Measurements from ENCODE around the gene ARHGAP28.

ARHGAP28 gene

GRCh38 chr18:6960124-6960523 lies 230.6 kb downstream of the ARHGAP28 start:
- no peak overlapping the region for H3K27ac ChIP-seq
- TF ChIP-seq ZFX (IDR thresholded peaks at IDR 0.05; ENCODE audit: borderline replicate concordance): no peak
- TF ChIP-seq CTCF (IDR thresholded peaks at IDR 0.05): no peak

GRCh38 chr18:6960656-6961055 lies 231.1 kb downstream of the ARHGAP28 start:
- no peak overlapping the region for H3K27ac ChIP-seq
- TF ChIP-seq ZFX (IDR thresholded peaks at IDR 0.05; ENCODE audit: borderline replicate concordance): no peak
- no peak for TF ChIP-seq CTCF (IDR thresholded peaks at IDR 0.05)

DNA sequence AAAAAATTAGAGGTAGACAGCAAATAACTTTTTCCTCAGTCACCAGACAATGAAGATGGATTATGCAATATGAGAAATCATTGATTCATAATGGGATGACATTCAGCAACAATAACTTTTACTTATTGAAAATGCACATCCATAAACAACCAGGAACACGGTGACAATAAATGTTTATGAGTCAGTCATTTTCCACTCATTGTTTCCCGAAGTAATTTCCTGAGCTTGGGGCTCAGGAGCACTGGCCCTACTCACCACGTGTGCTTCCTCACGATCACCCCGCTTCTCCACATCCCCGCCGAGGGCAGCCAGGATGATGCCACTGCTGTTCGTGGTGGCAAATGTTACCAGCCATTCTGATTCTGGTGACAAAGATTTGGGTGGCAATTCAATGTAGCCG lies 231.8 kb downstream of the ARHGAP28 start:
- TF ChIP-seq CTCF (IDR thresholded peaks at IDR 0.05) (no peak), ZFX (IDR thresholded peaks at IDR 0.05; ENCODE audit: borderline replicate concordance) (no peak)

DNA sequence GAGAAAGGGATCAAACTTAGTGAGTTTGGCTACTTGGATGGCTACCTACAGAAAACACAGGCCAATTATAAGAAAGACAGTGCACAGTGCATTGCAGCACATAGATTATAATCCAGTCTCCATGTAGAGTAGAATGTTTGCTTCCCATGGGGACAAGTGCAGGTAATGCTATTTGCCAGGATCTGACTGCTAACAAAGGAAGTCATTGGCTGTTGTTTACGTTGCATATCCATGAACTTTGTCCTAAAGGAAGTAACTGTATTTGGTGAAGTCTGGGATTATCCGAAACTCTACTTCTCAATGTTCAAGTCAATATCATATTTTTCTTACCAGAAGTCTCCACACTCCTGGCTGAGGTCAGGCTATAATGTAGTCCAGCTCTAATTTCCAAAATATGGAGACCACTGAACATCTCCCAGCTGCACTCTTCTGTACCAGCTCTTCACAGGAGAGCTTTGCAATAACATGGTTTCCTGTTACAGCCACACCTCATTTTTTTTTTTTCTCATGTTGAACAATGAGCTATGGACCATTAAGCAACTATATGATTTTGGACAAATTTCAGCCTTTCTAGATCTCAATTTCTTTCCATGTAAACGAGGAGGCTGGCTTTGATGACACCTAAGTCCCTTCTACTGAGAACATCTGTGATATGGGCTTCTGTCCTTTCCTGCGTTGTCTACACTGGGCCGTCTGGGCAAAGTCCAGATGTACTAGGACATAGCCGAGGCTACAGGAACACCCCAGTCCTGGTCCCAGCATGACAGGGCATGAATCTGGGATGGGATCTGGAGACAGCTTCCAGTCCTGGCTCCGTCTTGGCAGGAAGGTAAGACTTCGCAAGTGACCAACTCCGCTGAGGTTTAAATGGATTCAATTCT lies 233.3 kb downstream of the ARHGAP28 start:
- no peak overlapping the region for H3K27ac ChIP-seq
- no peak for TF ChIP-seq ZFX (IDR thresholded peaks at IDR 0.05; ENCODE audit: borderline replicate concordance)
- TF ChIP-seq CTCF (IDR thresholded peaks at IDR 0.05): no peak

More for the DNA sequence above, 231.8 kb downstream of the ARHGAP28 start:
- no peak overlapping the region for H3K27ac ChIP-seq

GRCh38 chr18:6963452-6964097 lies 234.1 kb downstream of the ARHGAP28 start:
- no peak overlapping the region for H3K27ac ChIP-seq

More at GRCh38 chr18:6963452-6964097, 234.1 kb downstream of the ARHGAP28 start:
- TF ChIP-seq ZFX (IDR thresholded peaks at IDR 0.05; ENCODE audit: borderline replicate concordance) (no peak), CTCF (IDR thresholded peaks at IDR 0.05) (no peak)

Measured in 22Rv1 (cell line).